Neural progenitor cell (in vitro differentiated cells): ENCODE measurements around the gene PEX14.

Source experiments
- EZH2 ChIP-seq: fragments of 200-600 bp; sonication (generic); IDR thresholded peaks from 2 replicates; pipeline ENCODE4 v1.6.1; 2017; ENCODE audit warnings: antibody characterized with exemption, mild to moderate bottlenecking, moderate library complexity
- EZH2phosphoT487 ChIP-seq: fragments of 200-600 bp; sonication (generic); IDR thresholded peaks from 2 replicates; pipeline ENCODE4 v1.6.1; 2017; ENCODE audit warnings: antibody characterized with exemption
- TF ChIP-seq, protein P1 (sequence below): fragments of 200-600 bp; sonication (generic); IDR thresholded peaks from 2 replicates; pipeline ENCODE4 v1.5.1; 2017; ENCODE audit warnings: antibody characterized with exemption, mild to moderate bottlenecking

DNA sequence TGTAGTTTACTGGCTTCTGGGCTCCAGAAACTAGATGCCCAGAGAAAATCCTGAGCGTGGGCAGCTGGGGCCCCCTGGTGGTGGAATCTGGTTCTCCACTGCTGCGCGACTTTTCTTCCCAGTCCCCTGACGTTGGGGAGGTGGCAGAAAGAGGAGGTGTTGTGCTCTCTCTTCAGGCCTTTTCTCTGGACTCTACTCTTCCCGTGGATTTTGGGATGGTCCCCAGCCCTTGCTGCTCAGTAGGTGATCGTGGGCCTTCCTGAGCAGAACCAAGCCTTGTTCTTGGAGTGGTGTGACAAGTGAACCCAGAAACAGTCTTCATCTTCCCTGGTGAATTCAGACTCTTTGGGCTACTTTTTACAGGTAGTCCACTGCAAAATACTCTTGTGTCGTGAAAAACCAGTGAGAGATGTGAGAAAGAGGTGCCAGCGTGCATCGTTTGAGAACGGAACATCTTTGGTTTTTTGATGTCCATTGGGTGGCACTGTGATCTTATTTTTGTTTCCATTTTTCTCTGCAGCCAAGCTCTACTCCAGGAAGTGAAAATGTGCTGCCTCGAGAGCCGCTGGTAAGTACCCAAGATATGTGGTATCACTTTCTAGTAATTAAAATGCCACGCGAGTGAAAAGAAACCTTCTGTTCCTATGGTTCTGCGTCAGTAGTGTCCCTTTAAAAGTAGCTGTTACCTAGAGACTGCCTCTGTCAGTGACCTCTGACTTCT lies 20.2 kb downstream of the PEX14 start:
- TF ChIP-seq, protein P1, sequence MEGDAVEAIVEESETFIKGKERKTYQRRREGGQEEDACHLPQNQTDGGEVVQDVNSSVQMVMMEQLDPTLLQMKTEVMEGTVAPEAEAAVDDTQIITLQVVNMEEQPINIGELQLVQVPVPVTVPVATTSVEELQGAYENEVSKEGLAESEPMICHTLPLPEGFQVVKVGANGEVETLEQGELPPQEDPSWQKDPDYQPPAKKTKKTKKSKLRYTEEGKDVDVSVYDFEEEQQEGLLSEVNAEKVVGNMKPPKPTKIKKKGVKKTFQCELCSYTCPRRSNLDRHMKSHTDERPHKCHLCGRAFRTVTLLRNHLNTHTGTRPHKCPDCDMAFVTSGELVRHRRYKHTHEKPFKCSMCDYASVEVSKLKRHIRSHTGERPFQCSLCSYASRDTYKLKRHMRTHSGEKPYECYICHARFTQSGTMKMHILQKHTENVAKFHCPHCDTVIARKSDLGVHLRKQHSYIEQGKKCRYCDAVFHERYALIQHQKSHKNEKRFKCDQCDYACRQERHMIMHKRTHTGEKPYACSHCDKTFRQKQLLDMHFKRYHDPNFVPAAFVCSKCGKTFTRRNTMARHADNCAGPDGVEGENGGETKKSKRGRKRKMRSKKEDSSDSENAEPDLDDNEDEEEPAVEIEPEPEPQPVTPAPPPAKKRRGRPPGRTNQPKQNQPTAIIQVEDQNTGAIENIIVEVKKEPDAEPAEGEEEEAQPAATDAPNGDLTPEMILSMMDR, result peak; percentile 95
- TF ChIP-seq EZH2 (no peak), EZH2phosphoT487 (no peak)
